Transverse colon (tissue), 4 donors: Measurements from ENCODE around the gene SPATA6L.

Experiments
- EP300 ChIP-seq: sonication (generic); formaldehyde crosslinking; IDR thresholded peaks from one replicate; pipeline ENCODE4 v1.6.1; 2017; ENCODE audit warnings: antibody characterized with exemption, low read depth
- POLR2A ChIP-seq: fragments of 450-650 bp; IDR thresholded peaks from one replicate; pipeline ENCODE4 v1.6.1; 2016; ENCODE audit warnings: antibody characterized with exemption, mild to moderate bottlenecking, moderate library complexity
- POLR2AphosphoS5 ChIP-seq, 3 donors: sonication (generic); formaldehyde crosslinking; IDR thresholded peaks; one replicate each; pipeline ENCODE4 v1.6.1; 2016; ENCODE audit warnings: antibody characterized with exemption in 3 of 3
- TF ChIP-seq, protein P1 (sequence below), 5 experiments: fragments of 200-600 bp in 3 of 5; fragments of 450-650 bp in 2 of 5; sonication (generic) in 3 of 5; IDR thresholded peaks; 1 replicate in 2 of 5; 2 replicates in 3 of 5; pipeline ENCODE4 v1.5.1; 2016 to 2017; ENCODE audit warnings: antibody characterized with exemption in 5 of 5, inconsistent platforms in 3 of 5, mild to moderate bottlenecking in 2 of 5, moderate library complexity in 1 of 5

DNA sequence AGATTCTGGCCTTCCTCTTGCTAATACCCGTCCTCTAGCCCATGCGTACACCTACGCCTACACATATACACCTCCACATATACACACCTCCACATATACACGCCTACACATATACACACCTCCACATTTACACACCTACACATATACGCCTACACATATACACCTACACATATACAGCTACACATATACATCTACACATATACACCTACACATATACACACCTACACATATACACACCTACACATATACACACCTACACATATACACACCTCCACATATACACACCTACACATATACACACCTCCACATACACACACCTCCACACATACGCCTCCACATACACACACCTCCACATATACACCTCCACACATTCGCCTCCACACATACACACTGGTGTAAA is 47.6 kb upstream of the SPATA6L start:
- TF ChIP-seq POLR2A (no peak), POLR2AphosphoS5 (IDR thresholded peaks at IDR 0.05) (no peak), EP300 (no peak)
- TF ChIP-seq, protein P1, sequence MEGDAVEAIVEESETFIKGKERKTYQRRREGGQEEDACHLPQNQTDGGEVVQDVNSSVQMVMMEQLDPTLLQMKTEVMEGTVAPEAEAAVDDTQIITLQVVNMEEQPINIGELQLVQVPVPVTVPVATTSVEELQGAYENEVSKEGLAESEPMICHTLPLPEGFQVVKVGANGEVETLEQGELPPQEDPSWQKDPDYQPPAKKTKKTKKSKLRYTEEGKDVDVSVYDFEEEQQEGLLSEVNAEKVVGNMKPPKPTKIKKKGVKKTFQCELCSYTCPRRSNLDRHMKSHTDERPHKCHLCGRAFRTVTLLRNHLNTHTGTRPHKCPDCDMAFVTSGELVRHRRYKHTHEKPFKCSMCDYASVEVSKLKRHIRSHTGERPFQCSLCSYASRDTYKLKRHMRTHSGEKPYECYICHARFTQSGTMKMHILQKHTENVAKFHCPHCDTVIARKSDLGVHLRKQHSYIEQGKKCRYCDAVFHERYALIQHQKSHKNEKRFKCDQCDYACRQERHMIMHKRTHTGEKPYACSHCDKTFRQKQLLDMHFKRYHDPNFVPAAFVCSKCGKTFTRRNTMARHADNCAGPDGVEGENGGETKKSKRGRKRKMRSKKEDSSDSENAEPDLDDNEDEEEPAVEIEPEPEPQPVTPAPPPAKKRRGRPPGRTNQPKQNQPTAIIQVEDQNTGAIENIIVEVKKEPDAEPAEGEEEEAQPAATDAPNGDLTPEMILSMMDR (IDR thresholded peaks at IDR 0.05), result no peak
